ENCODE data around the gene RNF213. TPM values are rescaled to one million over a fixed set of nuclear protein-coding genes. Genes with fewer than 3 reads are reported as not detected.

The RNF213 gene
- total and polyA plus RNA-seq, 2 donors (not counting 1 experiment from before 2014, with no cell fraction given), result 36.8 to 245 TPM

DNA sequence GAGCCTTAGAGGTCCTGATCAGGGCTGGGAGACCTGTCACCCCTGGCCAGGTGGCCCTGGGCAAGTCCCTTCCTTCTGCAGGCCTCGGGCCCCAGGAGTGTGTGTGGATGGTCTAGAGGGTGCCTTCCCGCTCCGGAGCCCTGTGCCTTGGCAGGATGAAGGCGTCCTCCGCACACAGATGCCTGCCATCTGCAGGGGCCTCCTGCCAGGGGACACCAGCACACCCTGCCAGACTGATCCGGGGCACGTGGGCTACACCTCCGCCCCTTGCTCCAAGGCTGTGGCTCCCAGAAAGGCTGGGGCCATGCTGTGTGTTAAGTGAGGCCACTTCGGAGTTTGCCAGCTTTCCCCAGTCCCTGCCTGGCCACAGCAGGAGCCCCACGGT is 185.1 kb downstream of the RNF213 start:
- Histone ChIP-seq H3K4me2 (ENCODE audit: extremely low read depth, insufficient read depth, low read length) (no peak overlapping the region), H3K27me3 (ENCODE audit: control insufficient read depth, insufficient read depth, low read length) (no peaks in the 10 kb centered on the region), H3K9ac (ENCODE audit: insufficient read depth, low read length) (no peak overlapping the region), H4K20me1 (ENCODE audit: control insufficient read depth, extremely low read depth, insufficient read depth, low read length) (no peaks in the 10 kb centered on the region), H3K27ac (ENCODE audit: insufficient read depth, low read length) (no peak overlapping the region), H3K36me3 (ENCODE audit: control insufficient read depth, insufficient read depth, low read length) (no peaks in the 10 kb centered on the region), H3K4me1 (ENCODE audit: control insufficient read depth, extremely low read depth, insufficient read depth, low read length) (peaks cover 2% of the 10 kb centered on the region), H3K4me3 (replicated peaks in 1 of 4; ENCODE audit: control extremely low read depth in 1 of 4, insufficient read depth in 1 of 4, low read depth in 3 of 4, low read length in 4 of 4) (no peak overlapping the region), H3K79me2 (ENCODE audit: control insufficient read depth, insufficient read depth, low read length) (no peaks in the 10 kb centered on the region), H3K9me3 (ENCODE audit: control insufficient read depth, insufficient read depth, low read depth, low read length) (no peaks in the 10 kb centered on the region), H2AFZ (ENCODE audit: low read length) (no peak overlapping the region)
- no peak for DNase-seq (ENCODE audit: low read depth in 2 of 2)
- TF ChIP-seq, protein P1, sequence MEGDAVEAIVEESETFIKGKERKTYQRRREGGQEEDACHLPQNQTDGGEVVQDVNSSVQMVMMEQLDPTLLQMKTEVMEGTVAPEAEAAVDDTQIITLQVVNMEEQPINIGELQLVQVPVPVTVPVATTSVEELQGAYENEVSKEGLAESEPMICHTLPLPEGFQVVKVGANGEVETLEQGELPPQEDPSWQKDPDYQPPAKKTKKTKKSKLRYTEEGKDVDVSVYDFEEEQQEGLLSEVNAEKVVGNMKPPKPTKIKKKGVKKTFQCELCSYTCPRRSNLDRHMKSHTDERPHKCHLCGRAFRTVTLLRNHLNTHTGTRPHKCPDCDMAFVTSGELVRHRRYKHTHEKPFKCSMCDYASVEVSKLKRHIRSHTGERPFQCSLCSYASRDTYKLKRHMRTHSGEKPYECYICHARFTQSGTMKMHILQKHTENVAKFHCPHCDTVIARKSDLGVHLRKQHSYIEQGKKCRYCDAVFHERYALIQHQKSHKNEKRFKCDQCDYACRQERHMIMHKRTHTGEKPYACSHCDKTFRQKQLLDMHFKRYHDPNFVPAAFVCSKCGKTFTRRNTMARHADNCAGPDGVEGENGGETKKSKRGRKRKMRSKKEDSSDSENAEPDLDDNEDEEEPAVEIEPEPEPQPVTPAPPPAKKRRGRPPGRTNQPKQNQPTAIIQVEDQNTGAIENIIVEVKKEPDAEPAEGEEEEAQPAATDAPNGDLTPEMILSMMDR (conservative IDR thresholded peaks at IDR 0.05 in 1 of 2, IDR thresholded peaks at IDR 0.05 in 1 of 2; ENCODE audit: low read depth in 1 of 2, low read length in 2 of 2), result no peak
- TF ChIP-seq EZH2 (IDR thresholded peaks at IDR 0.05; ENCODE audit: low read length, missing control alignments), result no peak

DNA sequence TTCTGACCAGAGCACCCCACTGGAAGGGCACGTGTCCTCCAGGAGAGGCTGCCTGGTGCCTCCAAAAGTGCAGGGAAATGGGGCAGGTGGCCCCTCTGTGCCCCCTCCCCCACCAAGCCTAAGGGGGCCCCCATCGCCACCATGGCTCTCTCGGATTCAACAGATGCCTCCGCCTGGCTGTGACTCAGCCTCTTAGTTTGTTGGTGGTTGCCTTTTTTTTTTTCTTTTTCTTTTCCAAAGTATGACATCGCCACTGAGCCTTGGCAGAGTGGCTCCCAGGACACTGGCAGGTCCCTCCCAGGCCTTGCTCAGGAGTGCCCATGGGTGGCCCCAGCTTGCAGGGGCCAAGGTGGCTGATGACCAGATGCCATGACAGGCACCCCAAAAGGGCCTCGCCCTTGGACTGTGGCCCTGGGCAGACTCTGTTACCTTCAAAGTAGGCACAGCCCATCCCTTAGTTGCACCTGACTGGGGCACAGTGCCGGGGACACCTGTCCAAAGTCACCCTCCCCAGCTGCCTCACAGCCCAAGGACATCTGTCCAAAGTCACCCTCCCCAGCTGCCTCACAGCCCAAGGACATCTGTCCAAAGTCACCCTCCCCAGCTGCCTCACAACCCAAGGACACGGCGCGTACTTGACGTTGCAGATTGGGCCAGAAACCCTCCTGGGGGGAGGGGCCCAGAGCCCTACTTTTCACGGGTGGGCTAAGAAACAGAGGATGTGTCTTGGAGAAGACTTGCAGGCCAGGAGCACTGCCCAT is 186.2 kb downstream of the RNF213 start:
- H3K4me2 ChIP-seq (ENCODE audit: extremely low read depth, insufficient read depth, low read length), result no peak overlapping the region
- no peaks in the 10 kb centered on the region for H3K36me3 ChIP-seq (ENCODE audit: control insufficient read depth, insufficient read depth, low read length)
- no peaks in the 10 kb centered on the region for H4K20me1 ChIP-seq (ENCODE audit: control insufficient read depth, extremely low read depth, insufficient read depth, low read length)
- H3K4me1 ChIP-seq (ENCODE audit: control insufficient read depth, extremely low read depth, insufficient read depth, low read length), result peaks cover 2% of the 10 kb centered on the region
- no peak overlapping the region for H2AFZ ChIP-seq (ENCODE audit: low read length)
- H3K9me3 ChIP-seq (ENCODE audit: control insufficient read depth, insufficient read depth, low read depth, low read length), result no peaks in the 10 kb centered on the region
- no peak overlapping the region for H3K4me3 ChIP-seq (replicated peaks in 1 of 4; ENCODE audit: control extremely low read depth in 1 of 4, insufficient read depth in 1 of 4, low read depth in 3 of 4, low read length in 4 of 4)
- no peaks in the 10 kb centered on the region for H3K27me3 ChIP-seq (ENCODE audit: control insufficient read depth, insufficient read depth, low read length)
- H3K27ac ChIP-seq (ENCODE audit: insufficient read depth, low read length), result no peak overlapping the region
- H3K79me2 ChIP-seq (ENCODE audit: control insufficient read depth, insufficient read depth, low read length), result no peaks in the 10 kb centered on the region
- no peak overlapping the region for H3K9ac ChIP-seq (ENCODE audit: insufficient read depth, low read length)
- peak in 1 of 2 donors; percentile 9 for DNase-seq (ENCODE audit: low read depth in 2 of 2)
- TF ChIP-seq, protein P1 (conservative IDR thresholded peaks at IDR 0.05 in 1 of 2, IDR thresholded peaks at IDR 0.05 in 1 of 2; ENCODE audit: low read depth in 1 of 2, low read length in 2 of 2), result no peak
- TF ChIP-seq EZH2 (IDR thresholded peaks at IDR 0.05; ENCODE audit: low read length, missing control alignments), result no peak

DNA sequence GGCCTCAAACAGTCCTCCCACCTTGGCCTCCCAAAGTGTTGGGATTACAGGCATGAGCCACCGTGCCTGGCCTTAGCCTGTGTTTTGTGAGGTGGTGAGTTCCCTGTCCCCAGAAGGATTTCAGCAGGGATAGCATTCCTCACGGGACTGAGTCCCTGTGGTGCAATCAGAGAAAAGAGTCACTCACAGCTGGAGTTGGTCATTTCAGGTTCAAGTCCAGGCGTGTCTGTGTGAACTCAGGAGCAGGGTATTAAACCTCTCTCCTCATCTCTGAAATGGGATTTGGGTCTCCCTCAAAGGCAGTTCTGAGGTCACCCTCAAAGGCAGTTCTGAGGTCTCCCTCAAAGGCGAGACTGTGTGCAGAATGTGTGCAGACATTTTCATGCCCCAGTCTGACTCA is 187.1 kb downstream of the RNF213 start:
- Histone ChIP-seq H3K4me2 (ENCODE audit: extremely low read depth, insufficient read depth, low read length) (no peak overlapping the region), H3K9me3 (ENCODE audit: control insufficient read depth, insufficient read depth, low read depth, low read length) (no peaks in the 10 kb centered on the region), H3K9ac (ENCODE audit: insufficient read depth, low read length) (no peak overlapping the region), H3K4me3 (replicated peaks in 1 of 4; ENCODE audit: control extremely low read depth in 1 of 4, insufficient read depth in 1 of 4, low read depth in 3 of 4, low read length in 4 of 4) (no peak overlapping the region), H2AFZ (ENCODE audit: low read length) (no peak overlapping the region), H3K27ac (ENCODE audit: insufficient read depth, low read length) (no peak overlapping the region), H3K36me3 (ENCODE audit: control insufficient read depth, insufficient read depth, low read length) (no peaks in the 10 kb centered on the region), H3K27me3 (ENCODE audit: control insufficient read depth, insufficient read depth, low read length) (no peaks in the 10 kb centered on the region), H4K20me1 (ENCODE audit: control insufficient read depth, extremely low read depth, insufficient read depth, low read length) (no peaks in the 10 kb centered on the region), H3K79me2 (ENCODE audit: control insufficient read depth, insufficient read depth, low read length) (no peaks in the 10 kb centered on the region), H3K4me1 (ENCODE audit: control insufficient read depth, extremely low read depth, insufficient read depth, low read length) (peaks cover 2% of the 10 kb centered on the region)
- TF ChIP-seq EZH2 (IDR thresholded peaks at IDR 0.05; ENCODE audit: low read length, missing control alignments), result no peak
- TF ChIP-seq, protein P1 (conservative IDR thresholded peaks at IDR 0.05 in 1 of 2, IDR thresholded peaks at IDR 0.05 in 1 of 2; ENCODE audit: low read depth in 1 of 2, low read length in 2 of 2), result no peak
- DNase-seq (ENCODE audit: low read depth in 2 of 2), result no peak

Other genes starting within 250 kb of the RNF213 start
- 26.2 and 30.4 TPM in 2 replicates for gene TBC1D16, start 225.0 kb upstream of the RNF213 start, total RNA-seq
- gene TBC1D16, start 225.0 kb upstream of the RNF213 start, polyA plus RNA-seq, result 8.3 and 10.2 TPM in 2 replicates
- gene CCDC40, start 224.2 kb upstream of the RNF213 start, total RNA-seq, result 1.5 and 2.1 TPM in 2 replicates
- 0.53 and 0.96 TPM in 2 replicates for gene CCDC40, start 224.2 kb upstream of the RNF213 start, polyA plus RNA-seq
- gene GAA, start 159.3 kb upstream of the RNF213 start, total RNA-seq, result 20.3 and 25.6 TPM in 2 replicates
- 4.9 and 6.4 TPM in 2 replicates for gene GAA, start 159.3 kb upstream of the RNF213 start, polyA plus RNA-seq
- 73.2 and 85.0 TPM in 2 replicates for gene EIF4A3, start 113.7 kb upstream of the RNF213 start, total RNA-seq
- 110 and 143 TPM in 2 replicates for gene EIF4A3, start 113.7 kb upstream of the RNF213 start, polyA plus RNA-seq
- 0.17 and 0.26 TPM in 2 replicates for gene CARD14, start 90.8 kb upstream of the RNF213 start, total RNA-seq
- gene CARD14, start 90.8 kb upstream of the RNF213 start, polyA plus RNA-seq, result 0.06 TPM in 1 of 2 replicates, not detected in the other
- 12.1 and 26.9 TPM in 2 replicates for gene SGSH, start 40.5 kb upstream of the RNF213 start, total RNA-seq
- 57.2 and 70.7 TPM in 2 replicates for gene SGSH, start 40.5 kb upstream of the RNF213 start, polyA plus RNA-seq
- 8.2 and 19.3 TPM in 2 replicates for gene SLC26A11, start 40.4 kb upstream of the RNF213 start, total RNA-seq
- 5.8 and 6.5 TPM in 2 replicates for gene SLC26A11, start 40.4 kb upstream of the RNF213 start, polyA plus RNA-seq
- 25.4 and 28.7 TPM in 2 replicates for gene ENDOV, start 154.3 kb downstream of the RNF213 start, total RNA-seq
- gene ENDOV, start 154.3 kb downstream of the RNF213 start, polyA plus RNA-seq, result 10.1 and 13.1 TPM in 2 replicates
- gene NPTX1, start 215.8 kb downstream of the RNF213 start, total RNA-seq, result 3.3 and 31.2 TPM in 2 replicates
- gene NPTX1, start 215.8 kb downstream of the RNF213 start, polyA plus RNA-seq, result 14.9 and 86.0 TPM in 2 replicates

Measured in fibroblast of lung (primary cell).